ENCODE measurements around the gene HOXC5.

- TF ChIP-seq, protein P1, sequence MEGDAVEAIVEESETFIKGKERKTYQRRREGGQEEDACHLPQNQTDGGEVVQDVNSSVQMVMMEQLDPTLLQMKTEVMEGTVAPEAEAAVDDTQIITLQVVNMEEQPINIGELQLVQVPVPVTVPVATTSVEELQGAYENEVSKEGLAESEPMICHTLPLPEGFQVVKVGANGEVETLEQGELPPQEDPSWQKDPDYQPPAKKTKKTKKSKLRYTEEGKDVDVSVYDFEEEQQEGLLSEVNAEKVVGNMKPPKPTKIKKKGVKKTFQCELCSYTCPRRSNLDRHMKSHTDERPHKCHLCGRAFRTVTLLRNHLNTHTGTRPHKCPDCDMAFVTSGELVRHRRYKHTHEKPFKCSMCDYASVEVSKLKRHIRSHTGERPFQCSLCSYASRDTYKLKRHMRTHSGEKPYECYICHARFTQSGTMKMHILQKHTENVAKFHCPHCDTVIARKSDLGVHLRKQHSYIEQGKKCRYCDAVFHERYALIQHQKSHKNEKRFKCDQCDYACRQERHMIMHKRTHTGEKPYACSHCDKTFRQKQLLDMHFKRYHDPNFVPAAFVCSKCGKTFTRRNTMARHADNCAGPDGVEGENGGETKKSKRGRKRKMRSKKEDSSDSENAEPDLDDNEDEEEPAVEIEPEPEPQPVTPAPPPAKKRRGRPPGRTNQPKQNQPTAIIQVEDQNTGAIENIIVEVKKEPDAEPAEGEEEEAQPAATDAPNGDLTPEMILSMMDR (IDR thresholded peaks at IDR 0.05), result no peak
- no peak for TF ChIP-seq EP300 (IDR thresholded peaks at IDR 0.05)
Measured at GRCh38 chr12:54005531-54005852, 27.4 kb upstream of the HOXC5 start.
